ENCODE measurements around the gene SORL1. TPM values are rescaled to one million over a fixed set of nuclear protein-coding genes. Genes with fewer than 3 reads are reported as not detected.

SORL1 gene
- total and polyA plus RNA-seq, 2 of the 13 experiments (the other 11 are each of a cell fraction or from before 2014, with no cell fraction given) = 21.3 to 148 TPM

DNA sequence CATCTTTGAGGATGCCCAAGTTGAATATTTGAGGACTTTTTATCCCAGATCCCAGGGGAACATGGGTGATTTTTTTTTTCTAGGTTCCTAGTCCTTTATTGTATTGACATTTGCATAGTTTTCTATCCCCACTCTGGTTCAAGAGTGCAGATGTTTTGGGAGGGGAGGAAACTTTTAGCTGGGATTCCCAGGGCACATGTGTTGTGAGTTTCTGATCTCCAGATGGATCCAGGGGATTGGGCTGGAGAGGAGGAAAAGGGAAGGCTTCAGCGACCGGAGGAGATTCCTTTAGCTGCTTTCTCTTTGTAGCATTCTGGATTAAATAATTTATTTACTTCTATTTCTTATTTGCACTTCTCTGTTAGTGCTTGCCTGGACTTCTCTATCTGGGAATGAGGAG, 15.4 kb downstream of the SORL1 start:
- Histone ChIP-seq H3K4me1 (ENCODE audit: insufficient read depth, low read length) (peaks cover 59% of the 10 kb centered on the region), H3K4me3 (replicated peaks in 1 of 3; ENCODE audit: insufficient read depth in 1 of 3, low read depth in 2 of 3, low read length in 3 of 3) (no peak overlapping the region), H3K9ac (ENCODE audit: insufficient read depth, low read depth, low read length) (no peak overlapping the region), H3K79me2 (ENCODE audit: insufficient read depth, low read length) (peaks cover 84% of the 10 kb centered on the region), H2AFZ (ENCODE audit: low read length) (no peak overlapping the region), H3K27ac (ENCODE audit: extremely low read length, insufficient read depth, low read length) (no peak overlapping the region), H3K36me3 (replicated peaks in 1 of 2; ENCODE audit: control insufficient read depth in 1 of 2, insufficient read depth in 2 of 2, low read length in 2 of 2) (peaks cover 20 to 40% of the 10 kb centered on the region in 2 experiments), H3K27me3 (ENCODE audit: control insufficient read depth in 1 of 2, insufficient read depth in 2 of 2, low read length in 2 of 2) (no peaks in the 10 kb centered on the region), H4K20me1 (ENCODE audit: insufficient read depth, low read length) (peaks cover 47% of the 10 kb centered on the region), H3K9me3 (ENCODE audit: low read length) (no peaks in the 10 kb centered on the region), H3K4me2 (ENCODE audit: low read depth, low read length) (no peak overlapping the region)
- ATAC-seq = no peak
- no peak for TF ChIP-seq ZBTB3 (CRISPR knock-in tag; IDR thresholded peaks at IDR 0.05; ENCODE audit: borderline replicate concordance, low read depth)
- no peak for TF ChIP-seq FOXJ3 (CRISPR knock-in tag; IDR thresholded peaks at IDR 0.05; ENCODE audit: borderline replicate concordance)
- no peak for TF ChIP-seq HDAC1 (CRISPR knock-in tag; IDR thresholded peaks at IDR 0.05)
- no peak for TF ChIP-seq RFXAP (CRISPR knock-in tag; IDR thresholded peaks at IDR 0.05; ENCODE audit: borderline replicate concordance)
- TF ChIP-seq AGO2 (optimal IDR thresholded peaks at IDR 0.05; ENCODE audit: low read depth, low read length) = no peak
- no peak for TF ChIP-seq FLYWCH1 (CRISPR knock-in tag; IDR thresholded peaks at IDR 0.05)
- TF ChIP-seq ZNF12 (CRISPR knock-in tag; IDR thresholded peaks at IDR 0.05) = no peak
- TF ChIP-seq, protein P1, sequence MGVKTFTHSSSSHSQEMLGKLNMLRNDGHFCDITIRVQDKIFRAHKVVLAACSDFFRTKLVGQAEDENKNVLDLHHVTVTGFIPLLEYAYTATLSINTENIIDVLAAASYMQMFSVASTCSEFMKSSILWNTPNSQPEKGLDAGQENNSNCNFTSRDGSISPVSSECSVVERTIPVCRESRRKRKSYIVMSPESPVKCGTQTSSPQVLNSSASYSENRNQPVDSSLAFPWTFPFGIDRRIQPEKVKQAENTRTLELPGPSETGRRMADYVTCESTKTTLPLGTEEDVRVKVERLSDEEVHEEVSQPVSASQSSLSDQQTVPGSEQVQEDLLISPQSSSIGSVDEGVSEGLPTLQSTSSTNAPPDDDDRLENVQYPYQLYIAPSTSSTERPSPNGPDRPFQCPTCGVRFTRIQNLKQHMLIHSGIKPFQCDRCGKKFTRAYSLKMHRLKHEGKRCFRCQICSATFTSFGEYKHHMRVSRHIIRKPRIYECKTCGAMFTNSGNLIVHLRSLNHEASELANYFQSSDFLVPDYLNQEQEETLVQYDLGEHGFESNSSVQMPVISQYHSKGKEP (CRISPR knock-in tag; IDR thresholded peaks at IDR 0.05) = no peak
- no peak for TF ChIP-seq SP1 (IDR thresholded peaks at IDR 0.05)
- no peak for TF ChIP-seq SP1 (CRISPR knock-in tag; IDR thresholded peaks at IDR 0.05)
- WGBS (ENCODE audit: low lambda C conversion rate) = 100% methylated on average over 2 of the region's 2 CpGs
- BruUV-seq (replicated peaks) = no TSS peak
- intact Hi-C loops (cut with micrococcal nuclease; ENCODE audit: unreplicated experiment) = no loop called here
- CTCF ChIA-PET (ENCODE audit: low intra/inter-chr PET ratio, low total read pairs) = no interaction called here
- in situ Hi-C loops (cut with HindIII; ENCODE audit: extremely low pct_ligation_motif_present, low pct_unique_long_range_greater_than_20kb) = no loop called here
- DNase-seq (ENCODE audit: low spot score) = no peak
- FAIRE-seq = no peak
- POLR2A ChIA-PET = interaction anchor here (1.0 to 2.2 kb wide), 2 partner anchors 8 to 15 kb away, joined by 3 to 16 read pairs; partner anchors contain the start of genes SORL1 and SORL1-AS1

Data from HepG2 (cell line).